ENCODE data around the gene ZBTB7C.

GRCh38 chr18:48076461-48076860 is 332.7 kb downstream of the ZBTB7C start:
- TF ChIP-seq, protein P1, sequence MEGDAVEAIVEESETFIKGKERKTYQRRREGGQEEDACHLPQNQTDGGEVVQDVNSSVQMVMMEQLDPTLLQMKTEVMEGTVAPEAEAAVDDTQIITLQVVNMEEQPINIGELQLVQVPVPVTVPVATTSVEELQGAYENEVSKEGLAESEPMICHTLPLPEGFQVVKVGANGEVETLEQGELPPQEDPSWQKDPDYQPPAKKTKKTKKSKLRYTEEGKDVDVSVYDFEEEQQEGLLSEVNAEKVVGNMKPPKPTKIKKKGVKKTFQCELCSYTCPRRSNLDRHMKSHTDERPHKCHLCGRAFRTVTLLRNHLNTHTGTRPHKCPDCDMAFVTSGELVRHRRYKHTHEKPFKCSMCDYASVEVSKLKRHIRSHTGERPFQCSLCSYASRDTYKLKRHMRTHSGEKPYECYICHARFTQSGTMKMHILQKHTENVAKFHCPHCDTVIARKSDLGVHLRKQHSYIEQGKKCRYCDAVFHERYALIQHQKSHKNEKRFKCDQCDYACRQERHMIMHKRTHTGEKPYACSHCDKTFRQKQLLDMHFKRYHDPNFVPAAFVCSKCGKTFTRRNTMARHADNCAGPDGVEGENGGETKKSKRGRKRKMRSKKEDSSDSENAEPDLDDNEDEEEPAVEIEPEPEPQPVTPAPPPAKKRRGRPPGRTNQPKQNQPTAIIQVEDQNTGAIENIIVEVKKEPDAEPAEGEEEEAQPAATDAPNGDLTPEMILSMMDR (IDR thresholded peaks at IDR 0.05) = no peak
- TF ChIP-seq POLR2A (IDR thresholded peaks at IDR 0.05) = no peak
